Left colon (tissue), 2 donors: ENCODE measurements around the gene ITGA3. TPM values are rescaled to one million over a fixed set of nuclear protein-coding genes. Genes with fewer than 3 reads are reported as not detected.

Experiments
- total RNA-seq, 2 donors: library from RNA; stranded (reverse); fragmentation: NEBNext Ultra II Directional; extraction: Animal tissue kit (Norgen Biotek cat#: 25700); gene quantifications; one replicate each; pipeline ENCODE4 v1.2.1, GENCODE V29; 2021
- donor health status: DM: no; HTN: no; CAD: no.
- donor health status: DM: yes; HTN: yes; CAD: no.

ITGA3 gene
- total RNA-seq, 2 donors from 2014 or later = 130 to 170 TPM

Other genes starting within 250 kb of the ITGA3 start
- gene TAC4, start 208.0 kb upstream of the ITGA3 start, total RNA-seq = not detected
- under 1 TPM in 1 of 2 donors, not detected in 1; 0.20 TPM for gene DLX4, start 86.9 kb upstream of the ITGA3 start, total RNA-seq
- gene DLX3, start 60.9 kb upstream of the ITGA3 start, total RNA-seq = not detected
- gene PDK2, start 39.2 kb downstream of the ITGA3 start, total RNA-seq = 10 to 100 TPM; 59.5 to 71.4 TPM
- under 1 TPM; 0.70 to 0.92 TPM for gene SAMD14, start 74.0 kb downstream of the ITGA3 start, total RNA-seq
- 10 to 100 TPM; 30.6 to 34.3 TPM for gene PPP1R9B, start 94.6 kb downstream of the ITGA3 start, total RNA-seq
- 1 to 10 TPM in 1 of 2 donors, under 1 TPM in 1; 0.31 to 4.7 TPM for gene SGCA, start 109.9 kb downstream of the ITGA3 start, total RNA-seq
- gene COL1A1, start 145.5 kb downstream of the ITGA3 start, total RNA-seq = 10 to 100 TPM; 33.5 to 91.9 TPM
- 1 to 10 TPM; 3.4 to 9.4 TPM for gene TMEM92, start 218.4 kb downstream of the ITGA3 start, total RNA-seq